ENCODE data around the gene KRI1.
"Not testable (repeated sequence)": the region's sequence is repeated elsewhere in the genome, so short reads cannot be mapped to it uniquely, and the experiment has no call there.

The KRI1 gene

DNA sequence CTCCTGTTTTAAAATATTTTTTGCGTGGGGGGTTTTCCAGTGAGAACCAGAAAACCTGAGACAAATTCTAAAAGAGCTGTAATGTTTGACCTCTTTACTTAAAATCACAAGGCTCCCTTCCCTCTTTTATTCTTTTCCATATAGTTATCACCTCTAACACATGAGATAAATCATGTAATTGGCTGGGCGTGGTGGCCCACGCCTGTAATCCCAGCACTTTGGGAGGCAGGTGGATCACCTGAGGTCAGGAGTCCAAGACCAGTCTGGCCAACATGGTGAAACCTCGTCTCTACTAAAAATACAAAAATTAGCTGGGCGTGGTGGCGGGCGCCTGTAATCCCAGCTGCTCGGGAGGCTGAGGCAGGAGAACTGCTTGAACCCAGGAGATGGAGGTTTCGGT lies 14.8 kb downstream of the KRI1 start:
- DNase-seq (ENCODE audit: low read depth in 1 of 2, low spot score in 1 of 2): not testable (repeated sequence)

DNA sequence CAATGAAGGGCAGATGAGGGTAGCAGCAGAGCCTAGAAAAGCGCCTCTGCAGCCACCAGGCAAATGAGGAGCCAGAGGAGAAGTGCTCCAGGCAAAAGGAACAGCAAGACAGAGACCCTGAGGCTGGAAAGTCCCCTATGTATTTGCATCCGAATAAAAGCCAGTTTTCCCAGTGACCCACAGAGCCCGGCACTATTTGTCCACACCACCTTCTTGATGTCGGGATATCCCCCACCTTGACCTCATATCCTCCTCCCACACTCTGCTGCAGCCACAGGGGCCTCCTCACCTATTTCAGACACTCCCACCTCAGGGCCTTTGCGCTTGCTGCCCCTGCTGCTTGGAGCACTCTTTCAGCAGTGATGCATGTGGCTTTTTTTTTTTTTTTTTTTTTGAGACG lies 15.5 kb downstream of the KRI1 start:
- DNase-seq (ENCODE audit: low read depth in 1 of 2, low spot score in 1 of 2): no peak

GRCh38 chr19:10549733-10550132 lies 16.1 kb downstream of the KRI1 start:
- DNase-seq (ENCODE audit: low read depth in 1 of 2, low spot score in 1 of 2): no peak

GRCh38 chr19:10548746-10549276 lies 17.0 kb downstream of the KRI1 start:
- DNase-seq (ENCODE audit: low read depth in 1 of 2, low spot score in 1 of 2): no peak

GRCh38 chr19:10546817-10547216 lies 19.0 kb downstream of the KRI1 start:
- no peak for DNase-seq (ENCODE audit: low read depth in 1 of 2, low spot score in 1 of 2)

- no peak for DNase-seq (ENCODE audit: low read depth in 1 of 2, low spot score in 1 of 2)
These were observed 21.0 kb downstream of the KRI1 start for GRCh38 chr19:10544753-10545251.

GRCh38 chr19:10544242-10544752 lies 21.5 kb downstream of the KRI1 start:
- no peak for DNase-seq (ENCODE audit: low read depth in 1 of 2, low spot score in 1 of 2)

DNA sequence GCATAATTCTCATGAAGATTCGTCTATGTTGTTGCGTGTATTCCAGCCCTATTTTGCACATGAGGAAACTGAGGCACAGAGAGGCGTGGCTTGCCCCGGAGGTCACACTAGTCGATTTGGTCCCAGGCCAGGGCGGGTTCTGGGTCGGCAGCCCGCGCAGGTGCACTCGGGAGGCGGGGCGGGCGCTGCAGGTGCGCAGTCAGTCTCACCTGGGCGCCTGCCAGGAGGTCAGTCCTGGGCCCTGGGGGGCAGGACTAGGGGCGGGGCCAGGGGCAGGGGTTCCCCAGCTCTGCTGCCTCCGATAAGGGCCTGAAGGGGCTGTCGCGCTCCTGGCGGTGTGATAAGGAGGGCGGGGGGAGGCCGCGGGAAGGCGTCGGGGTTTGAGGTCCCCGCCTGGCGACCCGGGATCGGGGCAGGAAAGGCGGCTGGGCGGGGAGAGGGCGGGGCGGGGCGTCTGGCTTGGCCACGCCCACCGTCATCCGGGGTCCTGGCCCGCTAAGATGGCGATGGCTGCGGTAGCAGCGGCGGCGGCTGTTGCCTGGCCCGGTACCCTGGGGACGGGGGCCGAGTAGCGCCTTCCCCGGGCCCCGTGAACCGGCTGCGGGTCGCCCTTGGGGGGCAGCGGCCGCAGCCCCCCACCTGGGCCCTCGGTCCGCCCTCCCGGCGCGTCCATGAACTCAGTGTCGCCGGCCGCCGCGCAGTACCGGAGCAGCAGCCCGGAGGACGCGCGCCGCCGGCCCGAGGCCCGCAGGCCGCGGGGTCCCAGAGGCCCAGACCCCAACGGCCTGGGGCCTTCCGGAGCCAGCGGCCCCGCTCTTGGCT lies 22.2 kb downstream of the KRI1 start, which contains the start of gene ATG4D:
ATG4D (plus strand) TSS at position 485 of the 822 bp plus-strand sequence; CDS start at position 672, 187 bp downstream.
- DNase-seq (ENCODE audit: low read depth in 1 of 2, low spot score in 1 of 2): peak; percentile 68 to 73

- no peak for DNase-seq (ENCODE audit: low read depth in 1 of 2, low spot score in 1 of 2)
These were observed 22.8 kb downstream of the KRI1 start for GRCh38 chr19:10543059-10543419.

DNA sequence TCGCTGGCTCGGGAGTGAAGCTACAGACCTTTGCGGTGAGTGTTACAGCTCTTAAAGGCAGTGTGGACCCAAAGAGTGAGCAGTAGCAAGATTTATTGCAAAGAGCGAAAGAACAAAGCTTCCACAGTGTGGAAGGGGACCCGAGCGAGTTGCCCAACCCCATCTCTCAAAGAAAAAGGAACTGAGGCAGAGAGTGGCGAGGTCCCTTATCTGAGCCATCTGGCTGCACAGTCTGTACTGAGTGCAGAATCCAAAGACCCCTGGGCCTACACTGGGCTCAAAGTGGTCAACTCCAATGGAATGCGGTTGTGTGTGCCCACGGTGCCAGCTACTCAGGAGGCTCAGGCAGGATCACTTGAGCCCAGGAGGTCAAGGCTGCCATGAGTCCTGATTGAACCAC lies 26.8 kb downstream of the KRI1 start:
- DNase-seq (ENCODE audit: low read depth in 1 of 2, low spot score in 1 of 2): not testable (repeated sequence)

GRCh38 chr19:10538204-10538983 lies 27.4 kb downstream of the KRI1 start:
- DNase-seq (ENCODE audit: low read depth in 1 of 2, low spot score in 1 of 2): no peak

- no peak for DNase-seq (ENCODE audit: low read depth in 1 of 2, low spot score in 1 of 2)
These were observed 28.1 kb downstream of the KRI1 start for GRCh38 chr19:10537668-10538067.

GRCh38 chr19:10535613-10536012 lies 30.2 kb downstream of the KRI1 start:
- DNase-seq (ENCODE audit: low read depth in 1 of 2, low spot score in 1 of 2): no peak

DNA sequence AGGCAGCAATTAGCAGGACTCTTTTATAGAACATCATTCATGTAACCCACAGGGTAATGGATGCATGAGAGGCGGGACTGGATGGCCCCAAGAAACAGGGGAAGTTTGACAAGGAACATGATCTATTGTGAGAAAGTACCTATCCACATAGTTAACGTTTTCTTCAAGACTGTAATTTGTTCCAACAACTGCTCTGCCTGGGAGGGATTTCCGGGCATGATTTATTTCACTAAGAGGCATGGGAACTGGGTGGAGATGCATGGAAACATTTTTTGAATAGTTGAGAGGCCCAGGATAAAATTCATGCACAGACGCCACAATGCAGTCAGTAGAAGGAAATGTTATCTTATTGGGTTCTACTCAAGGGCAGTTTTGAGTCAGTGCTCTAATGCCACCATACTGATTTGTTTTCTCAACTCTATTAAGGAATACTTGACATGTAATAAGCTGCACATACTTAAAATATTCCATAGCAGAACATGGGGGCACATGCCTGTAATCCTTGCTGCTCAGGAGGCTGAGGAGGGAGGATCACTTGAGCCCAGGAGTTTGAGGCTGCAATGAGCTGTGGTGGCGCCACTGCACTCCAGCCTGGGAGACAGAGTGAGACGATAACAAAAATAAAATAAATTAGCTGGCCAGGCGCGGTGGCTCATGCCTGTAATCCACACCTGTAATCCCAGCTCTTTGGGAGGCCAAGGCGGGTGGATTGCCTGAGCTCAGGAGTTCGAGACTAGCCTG lies 32.0 kb downstream of the KRI1 start:
- DNase-seq (ENCODE audit: low read depth in 1 of 2, low spot score in 1 of 2): no peak

DNA sequence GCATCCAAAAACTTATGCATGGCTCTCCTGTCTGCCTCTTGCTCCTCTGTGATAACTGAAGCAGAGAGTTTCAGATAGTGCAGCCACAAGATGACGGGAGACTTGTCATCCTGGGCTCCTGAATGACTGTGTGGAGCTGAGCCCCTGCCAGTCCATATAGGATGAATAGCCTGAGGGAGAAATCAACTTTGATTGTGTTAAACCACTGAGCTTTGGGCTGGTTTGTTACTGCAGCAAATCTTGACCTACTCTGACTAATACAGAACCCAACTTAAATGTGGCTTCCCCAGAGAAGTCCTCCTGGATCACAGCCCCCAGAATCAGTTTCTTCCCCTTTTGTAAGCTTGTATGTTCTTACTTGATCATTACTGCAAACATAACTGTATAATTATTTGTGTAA lies 33.4 kb downstream of the KRI1 start:
- no peak for DNase-seq (ENCODE audit: low read depth in 1 of 2, low spot score in 1 of 2)

- DNase-seq (ENCODE audit: low read depth in 1 of 2, low spot score in 1 of 2): not testable (repeated sequence)
These were observed 38.9 kb downstream of the KRI1 start for GRCh38 chr19:10526887-10527286.

DNA sequence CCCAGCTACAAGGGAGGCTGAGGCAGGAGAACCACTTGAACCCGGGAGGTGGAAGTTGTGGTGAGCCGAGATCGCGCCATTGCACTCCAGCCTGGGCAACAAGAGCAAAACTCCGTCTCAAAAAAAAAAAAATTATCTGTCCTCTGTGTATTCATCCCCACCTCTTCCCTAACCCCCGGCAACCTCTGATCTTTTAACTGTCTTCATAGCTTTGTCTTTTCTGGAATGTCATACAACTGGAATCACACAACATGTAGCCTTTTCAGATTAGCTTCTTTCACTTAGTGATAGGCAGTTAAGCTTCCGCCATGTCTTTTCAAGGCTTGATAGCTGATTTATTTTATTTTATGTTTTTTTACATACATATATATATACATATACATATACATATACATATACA lies 40.2 kb downstream of the KRI1 start:
- no peak for DNase-seq (ENCODE audit: low read depth in 1 of 2, low spot score in 1 of 2)

DNA sequence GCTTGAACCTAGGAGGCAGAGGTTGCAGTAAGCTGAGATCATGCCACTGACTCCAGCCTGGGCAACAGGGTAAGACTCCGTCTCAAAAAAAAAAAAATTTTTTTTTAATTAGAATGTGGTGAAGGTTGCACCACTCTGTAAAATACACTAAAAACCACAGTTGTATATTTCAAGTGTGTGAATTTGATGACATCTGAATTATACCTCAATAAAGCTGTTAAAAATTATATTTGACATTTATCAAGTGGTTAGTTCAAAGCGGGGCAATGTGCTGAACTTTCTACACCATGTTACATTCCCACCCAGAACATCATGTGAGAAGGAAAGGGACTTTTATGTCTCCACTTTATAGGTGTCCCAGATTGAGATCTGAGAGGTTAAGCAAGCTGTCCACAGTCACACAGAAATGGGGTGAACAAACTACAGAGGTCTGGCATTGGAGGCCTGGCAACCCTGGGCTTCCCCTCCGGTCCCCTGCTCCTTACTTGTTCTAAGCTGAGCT lies 42.6 kb downstream of the KRI1 start:
- no peak for DNase-seq (ENCODE audit: low read depth in 1 of 2, low spot score in 1 of 2)

DNA sequence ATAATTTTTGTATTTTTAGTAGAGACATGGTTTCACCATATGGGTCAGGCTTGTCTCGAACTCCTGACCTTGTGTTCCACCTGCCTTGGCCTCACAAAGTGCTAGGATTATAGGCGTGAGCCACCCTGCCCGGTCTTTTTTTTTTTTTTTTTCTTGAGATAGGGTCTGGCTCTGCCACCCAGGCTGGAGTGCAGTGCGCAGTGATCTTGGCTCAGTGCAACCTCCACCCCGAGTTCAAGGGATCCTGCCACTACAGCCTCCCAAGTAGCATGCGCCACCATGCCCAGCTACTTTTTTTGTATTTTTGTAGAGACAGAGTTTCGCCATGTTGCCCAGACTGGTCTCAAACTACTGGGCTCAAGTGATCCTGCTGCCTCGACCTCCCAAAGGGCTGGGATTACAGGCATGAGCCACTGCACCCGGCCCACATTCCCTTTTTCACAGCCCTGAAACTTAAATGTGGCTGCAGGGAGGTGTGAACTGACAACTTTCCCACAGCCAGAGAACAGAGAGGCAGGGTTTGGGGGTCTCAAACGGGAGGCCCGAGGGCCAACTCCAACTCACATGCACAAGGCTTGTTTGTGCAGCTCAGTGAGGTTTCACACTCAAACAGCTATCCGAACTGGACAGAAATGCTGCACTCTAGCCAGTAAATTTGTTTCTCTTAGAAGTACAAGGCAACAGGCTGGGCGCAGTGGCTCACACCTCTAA lies 44.2 kb downstream of the KRI1 start:
- no peak for DNase-seq (ENCODE audit: low read depth in 1 of 2, low spot score in 1 of 2)

- DNase-seq (ENCODE audit: low read depth in 1 of 2, low spot score in 1 of 2): no peak
These were observed 45.0 kb downstream of the KRI1 start for GRCh38 chr19:10520652-10521318.

All from stimulated activated CD4-positive, alpha-beta T cell treated with anti-CD3 and anti-CD28 coated beads, Interleukin-15, amount 100 ng/mL, for 1 hour (primary cell).